MG63 (cell line): Measurements from ENCODE around the gene SNAP25. TPM values are rescaled to one million over a fixed set of nuclear protein-coding genes. Genes with fewer than 3 reads are reported as not detected.

Experiments
- DNase-seq: peaks from one replicate; pipeline ENCODE4 v3.0.0-alpha.2; 2020
- H3K27me3 ChIP-seq: fragments of 250-450 bp; sonication (Bioruptor Pico); 2 replicates; pipeline ENCODE4 v1.5.1; 2020; ENCODE audit warnings: mild to moderate bottlenecking, moderate library complexity
- H3K36me3 ChIP-seq: fragments of 250-450 bp; sonication (Bioruptor Pico); 2 replicates; pipeline ENCODE4 v1.5.1; 2020; ENCODE audit warnings: mild to moderate bottlenecking, moderate library complexity
- H3K4me3 ChIP-seq: fragments of 250-450 bp; sonication (Bioruptor Pico); 2 replicates; pipeline ENCODE4 v1.5.1; 2020; ENCODE audit warnings: mild to moderate bottlenecking, moderate library complexity
- H3K9me3 ChIP-seq: fragments of 250-450 bp; sonication (Bioruptor Pico); 2 replicates; pipeline ENCODE4 v1.5.1; 2020; ENCODE audit warnings: mild to moderate bottlenecking, moderate library complexity
- total RNA-seq: library from RNA; depleted of rRNA; stranded (reverse); fragments of >200 nt; shearing (Covaris generic); gene quantifications from 2 replicates; pipeline ENCODE4 v1.2.3, GENCODE V29; 2014; ENCODE audit warnings: low replicate concordance; rRNA removed

SNAP25 gene
- total RNA-seq: not detected in 2 replicates

- Histone ChIP-seq H3K27me3 (peaks cover 21% of the 10 kb centered on the region), H3K36me3 (no peaks in the 10 kb centered on the region), H3K4me3 (0 out of 2 replicates have a peak within 1 kb of the TSS, but pooled peaks have one; percentile 11), H3K9me3 (no peaks in the 10 kb centered on the region)
- DNase-seq: peak; percentile 26
These were observed at the start of gene SNAP25 for GRCh38 chr20:10218536-10219451. TSS of gene SNAP25 (plus strand) at chr20:10218830. CDS start at chr20:10275492, 56,662 bp downstream.

- Histone ChIP-seq H3K27me3 (peaks cover 4% of the 10 kb centered on the region), H3K4me3 (no peak overlapping the region), H3K9me3 (no peaks in the 10 kb centered on the region; the same call in 1 of the 2 replicates), H3K36me3 (no peaks in the 10 kb centered on the region)
- no peak for DNase-seq
These were observed 48.9 kb upstream of the SNAP25 start for GRCh38 chr20:10169752-10170151.

- H3K9me3 ChIP-seq: no peaks in the 10 kb centered on the region; the same call in 1 of the 2 replicates
- H3K36me3 ChIP-seq: no peaks in the 10 kb centered on the region
- peaks cover 4% of the 10 kb centered on the region for H3K27me3 ChIP-seq
- no peak overlapping the region for H3K4me3 ChIP-seq
- DNase-seq: no peak
These were observed 48.4 kb upstream of the SNAP25 start for GRCh38 chr20:10170261-10170660.

- peak; percentile 50 for DNase-seq
- peak overlapping the region; percentile 29 for H3K4me3 ChIP-seq
- H3K36me3 ChIP-seq: no peaks in the 10 kb centered on the region
- H3K27me3 ChIP-seq: peaks cover 4% of the 10 kb centered on the region
- H3K9me3 ChIP-seq: no peaks in the 10 kb centered on the region; the same call in 1 of the 2 replicates
These were observed 46.5 kb upstream of the SNAP25 start for GRCh38 chr20:10171864-10172751.

- Histone ChIP-seq H3K9me3 (no peaks in the 10 kb centered on the region; the same call in 1 of the 2 replicates), H3K4me3 (no peak overlapping the region), H3K27me3 (peaks cover 4% of the 10 kb centered on the region), H3K36me3 (no peaks in the 10 kb centered on the region)
- DNase-seq: no peak
These were observed 45.5 kb upstream of the SNAP25 start for GRCh38 chr20:10172998-10173655.

GRCh38 chr20:10174400-10174799 lies 44.2 kb upstream of the SNAP25 start:
- H3K27me3 ChIP-seq: peaks cover 4% of the 10 kb centered on the region
- H3K9me3 ChIP-seq: no peaks in the 10 kb centered on the region
- no peak overlapping the region for H3K4me3 ChIP-seq
- H3K36me3 ChIP-seq: no peaks in the 10 kb centered on the region
- no peak for DNase-seq

- Histone ChIP-seq H3K36me3 (no peaks in the 10 kb centered on the region), H3K4me3 (no peak overlapping the region), H3K27me3 (peaks cover 2% of the 10 kb centered on the region), H3K9me3 (no peaks in the 10 kb centered on the region)
- no peak for DNase-seq
These were observed 41.3 kb upstream of the SNAP25 start for GRCh38 chr20:10177326-10177725.

GRCh38 chr20:10178091-10178490 lies 40.5 kb upstream of the SNAP25 start:
- no peaks in the 10 kb centered on the region for H3K9me3 ChIP-seq
- no peak for DNase-seq
- no peaks in the 10 kb centered on the region; the same call in none of the 2 replicates for H3K27me3 ChIP-seq
- no peaks in the 10 kb centered on the region for H3K36me3 ChIP-seq
- no peak overlapping the region for H3K4me3 ChIP-seq

- no peak for DNase-seq
- no peak overlapping the region for H3K4me3 ChIP-seq
- no peaks in the 10 kb centered on the region; the same call in none of the 2 replicates for H3K27me3 ChIP-seq
- no peaks in the 10 kb centered on the region for H3K36me3 ChIP-seq
- no peaks in the 10 kb centered on the region for H3K9me3 ChIP-seq
These were observed 39.8 kb upstream of the SNAP25 start for GRCh38 chr20:10178727-10179313.

GRCh38 chr20:10179574-10180298 lies 38.9 kb upstream of the SNAP25 start:
- DNase-seq: peak; percentile 14
- no peaks in the 10 kb centered on the region; the same call in none of the 2 replicates for H3K27me3 ChIP-seq
- no peaks in the 10 kb centered on the region for H3K36me3 ChIP-seq

GRCh38 chr20:10180651-10181235 lies 37.9 kb upstream of the SNAP25 start:
- DNase-seq: no peak
- no peaks in the 10 kb centered on the region; the same call in 1 of the 2 replicates for H3K27me3 ChIP-seq
- H3K36me3 ChIP-seq: no peaks in the 10 kb centered on the region
- H3K4me3 ChIP-seq: no peak overlapping the region
- H3K9me3 ChIP-seq: no peaks in the 10 kb centered on the region

More at GRCh38 chr20:10179574-10180298, 38.9 kb upstream of the SNAP25 start:
- no peak overlapping the region for H3K4me3 ChIP-seq
- H3K9me3 ChIP-seq: no peaks in the 10 kb centered on the region

GRCh38 chr20:10185741-10186558 lies 32.7 kb upstream of the SNAP25 start:
- Histone ChIP-seq H3K36me3 (no peaks in the 10 kb centered on the region), H3K4me3 (no peak overlapping the region), H3K9me3 (0 out of 2 replicates have a peak, but pooled peaks cover 3% of the 10 kb centered on the region), H3K27me3 (no peaks in the 10 kb centered on the region; the same call in 1 of the 2 replicates)
- DNase-seq: peak; percentile 6

GRCh38 chr20:10190456-10190855 lies 28.2 kb upstream of the SNAP25 start:
- H3K27me3 ChIP-seq: no peaks in the 10 kb centered on the region
- H3K36me3 ChIP-seq: no peaks in the 10 kb centered on the region
- DNase-seq: no peak
- H3K9me3 ChIP-seq: 0 out of 2 replicates have a peak, but pooled peaks cover 3% of the 10 kb centered on the region
- H3K4me3 ChIP-seq: no peak overlapping the region

GRCh38 chr20:10192171-10192570 lies 26.5 kb upstream of the SNAP25 start:
- H3K9me3 ChIP-seq: no peaks in the 10 kb centered on the region
- H3K4me3 ChIP-seq: no peak overlapping the region
- H3K27me3 ChIP-seq: no peaks in the 10 kb centered on the region
- DNase-seq: no peak
- no peaks in the 10 kb centered on the region for H3K36me3 ChIP-seq
